H1 (cell line): ENCODE results near the gene FAM9C. TPM values are rescaled to one million over a fixed set of nuclear protein-coding genes. Genes with fewer than 3 reads are reported as not detected.

Experiments used
- BRCA1 ChIP-seq: IDR thresholded peaks from 2 replicates; pipeline ENCODE4 v1.6.1; 2012; ENCODE audit warnings: low read depth, low read length, improper control_type of control experiment
- JUND ChIP-seq: IDR thresholded peaks from 2 replicates; pipeline ENCODE4 v1.6.1; 2011; ENCODE audit warnings: mild to moderate bottlenecking, improper control_type of control experiment, low read length
- SAP30 ChIP-seq: fragments of 300-600 bp; sonication (generic); IDR thresholded peaks from 2 replicates; pipeline ENCODE4 v1.7.1; 2012; ENCODE audit warnings: low read length, moderate library complexity, mild to moderate bottlenecking, inconsistent platforms; ENCODE audit not compliant: insufficient read depth, insufficient replicate concordance
- SP1 ChIP-seq: IDR thresholded peaks from 2 replicates; pipeline ENCODE4 v1.6.1; 2011; ENCODE audit warnings: low read depth, low read length
- SP4 ChIP-seq: IDR thresholded peaks from 2 replicates; pipeline ENCODE4 v1.6.1; 2012; ENCODE audit warnings: low read length, inconsistent platforms
- SRF ChIP-seq: IDR thresholded peaks from 2 replicates; pipeline ENCODE4 v1.6.1; 2011; ENCODE audit warnings: mild to moderate bottlenecking, low read depth, low read length, moderate library complexity
- SUZ12 ChIP-seq: fragments of 200-600 bp; sonication (generic); IDR thresholded peaks from 2 replicates; pipeline ENCODE4 v1.6.1; 2012; ENCODE audit warnings: mild to moderate bottlenecking, inconsistent platforms, low read length, moderate library complexity, mixed read lengths
- polyA plus RNA-seq, 7 experiments: library from polyadenylated mRNA; depleted of rRNA in 3 of 7; stranded (reverse) in 5 of 7; unstranded in 2 of 7; fragments of >200 nt in 5 of 7; fragments of 200-250 nt in 2 of 7; gene quantifications; 1 replicate in 5 of 7; 2 replicates in 1 of 7; 4 replicates in 1 of 7; pipeline versions ENCODE4 v1.2.1 to v1.2.3, GENCODE V29; 2011 to 2013; ENCODE audit warnings: missing spikeins in 2 of 7, mixed read lengths in 2 of 7
- total RNA-seq: library from RNA; stranded (reverse); fragmentation: NEBNext Ultra II Directional; extraction: Animal tissue kit (Norgen Biotek cat#: 25700); gene quantifications from 2 replicates; pipeline ENCODE4 v1.2.1, GENCODE V29; 2021
- TF ChIP-seq, protein P1 (sequence below): fragments of 300-600 bp; sonication (generic); IDR thresholded peaks from 2 replicates; pipeline ENCODE4 v1.7.1; 2012; ENCODE audit warnings: low read length, moderate library complexity, mild to moderate bottlenecking, inconsistent platforms; ENCODE audit not compliant: insufficient replicate concordance

Gene FAM9C
- total and polyA plus RNA-seq, 2 of the 8 experiments (the other 6 are each of a cell fraction or from before 2014, with no cell fraction given) = not detected

DNA sequence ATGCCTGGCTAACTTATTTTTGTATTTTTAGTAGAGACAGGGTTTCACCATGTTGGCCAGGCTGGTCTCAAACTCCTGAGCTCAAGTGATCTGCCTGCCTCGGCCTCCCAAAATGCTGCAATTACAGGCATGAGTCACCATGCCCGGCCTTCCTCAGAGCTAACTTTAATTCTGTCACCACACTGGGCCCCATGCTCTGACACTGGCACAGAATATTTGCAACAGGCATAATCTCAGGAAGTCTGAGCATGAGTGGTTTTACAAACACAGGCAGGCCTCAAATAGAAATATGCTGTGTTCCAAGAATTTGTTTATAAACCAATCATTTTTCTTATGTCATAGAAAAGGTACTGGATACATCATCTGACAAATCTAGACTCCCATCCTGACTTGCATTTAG, 32.7 kb upstream of the FAM9C start (continued):
- TF ChIP-seq, protein P1, sequence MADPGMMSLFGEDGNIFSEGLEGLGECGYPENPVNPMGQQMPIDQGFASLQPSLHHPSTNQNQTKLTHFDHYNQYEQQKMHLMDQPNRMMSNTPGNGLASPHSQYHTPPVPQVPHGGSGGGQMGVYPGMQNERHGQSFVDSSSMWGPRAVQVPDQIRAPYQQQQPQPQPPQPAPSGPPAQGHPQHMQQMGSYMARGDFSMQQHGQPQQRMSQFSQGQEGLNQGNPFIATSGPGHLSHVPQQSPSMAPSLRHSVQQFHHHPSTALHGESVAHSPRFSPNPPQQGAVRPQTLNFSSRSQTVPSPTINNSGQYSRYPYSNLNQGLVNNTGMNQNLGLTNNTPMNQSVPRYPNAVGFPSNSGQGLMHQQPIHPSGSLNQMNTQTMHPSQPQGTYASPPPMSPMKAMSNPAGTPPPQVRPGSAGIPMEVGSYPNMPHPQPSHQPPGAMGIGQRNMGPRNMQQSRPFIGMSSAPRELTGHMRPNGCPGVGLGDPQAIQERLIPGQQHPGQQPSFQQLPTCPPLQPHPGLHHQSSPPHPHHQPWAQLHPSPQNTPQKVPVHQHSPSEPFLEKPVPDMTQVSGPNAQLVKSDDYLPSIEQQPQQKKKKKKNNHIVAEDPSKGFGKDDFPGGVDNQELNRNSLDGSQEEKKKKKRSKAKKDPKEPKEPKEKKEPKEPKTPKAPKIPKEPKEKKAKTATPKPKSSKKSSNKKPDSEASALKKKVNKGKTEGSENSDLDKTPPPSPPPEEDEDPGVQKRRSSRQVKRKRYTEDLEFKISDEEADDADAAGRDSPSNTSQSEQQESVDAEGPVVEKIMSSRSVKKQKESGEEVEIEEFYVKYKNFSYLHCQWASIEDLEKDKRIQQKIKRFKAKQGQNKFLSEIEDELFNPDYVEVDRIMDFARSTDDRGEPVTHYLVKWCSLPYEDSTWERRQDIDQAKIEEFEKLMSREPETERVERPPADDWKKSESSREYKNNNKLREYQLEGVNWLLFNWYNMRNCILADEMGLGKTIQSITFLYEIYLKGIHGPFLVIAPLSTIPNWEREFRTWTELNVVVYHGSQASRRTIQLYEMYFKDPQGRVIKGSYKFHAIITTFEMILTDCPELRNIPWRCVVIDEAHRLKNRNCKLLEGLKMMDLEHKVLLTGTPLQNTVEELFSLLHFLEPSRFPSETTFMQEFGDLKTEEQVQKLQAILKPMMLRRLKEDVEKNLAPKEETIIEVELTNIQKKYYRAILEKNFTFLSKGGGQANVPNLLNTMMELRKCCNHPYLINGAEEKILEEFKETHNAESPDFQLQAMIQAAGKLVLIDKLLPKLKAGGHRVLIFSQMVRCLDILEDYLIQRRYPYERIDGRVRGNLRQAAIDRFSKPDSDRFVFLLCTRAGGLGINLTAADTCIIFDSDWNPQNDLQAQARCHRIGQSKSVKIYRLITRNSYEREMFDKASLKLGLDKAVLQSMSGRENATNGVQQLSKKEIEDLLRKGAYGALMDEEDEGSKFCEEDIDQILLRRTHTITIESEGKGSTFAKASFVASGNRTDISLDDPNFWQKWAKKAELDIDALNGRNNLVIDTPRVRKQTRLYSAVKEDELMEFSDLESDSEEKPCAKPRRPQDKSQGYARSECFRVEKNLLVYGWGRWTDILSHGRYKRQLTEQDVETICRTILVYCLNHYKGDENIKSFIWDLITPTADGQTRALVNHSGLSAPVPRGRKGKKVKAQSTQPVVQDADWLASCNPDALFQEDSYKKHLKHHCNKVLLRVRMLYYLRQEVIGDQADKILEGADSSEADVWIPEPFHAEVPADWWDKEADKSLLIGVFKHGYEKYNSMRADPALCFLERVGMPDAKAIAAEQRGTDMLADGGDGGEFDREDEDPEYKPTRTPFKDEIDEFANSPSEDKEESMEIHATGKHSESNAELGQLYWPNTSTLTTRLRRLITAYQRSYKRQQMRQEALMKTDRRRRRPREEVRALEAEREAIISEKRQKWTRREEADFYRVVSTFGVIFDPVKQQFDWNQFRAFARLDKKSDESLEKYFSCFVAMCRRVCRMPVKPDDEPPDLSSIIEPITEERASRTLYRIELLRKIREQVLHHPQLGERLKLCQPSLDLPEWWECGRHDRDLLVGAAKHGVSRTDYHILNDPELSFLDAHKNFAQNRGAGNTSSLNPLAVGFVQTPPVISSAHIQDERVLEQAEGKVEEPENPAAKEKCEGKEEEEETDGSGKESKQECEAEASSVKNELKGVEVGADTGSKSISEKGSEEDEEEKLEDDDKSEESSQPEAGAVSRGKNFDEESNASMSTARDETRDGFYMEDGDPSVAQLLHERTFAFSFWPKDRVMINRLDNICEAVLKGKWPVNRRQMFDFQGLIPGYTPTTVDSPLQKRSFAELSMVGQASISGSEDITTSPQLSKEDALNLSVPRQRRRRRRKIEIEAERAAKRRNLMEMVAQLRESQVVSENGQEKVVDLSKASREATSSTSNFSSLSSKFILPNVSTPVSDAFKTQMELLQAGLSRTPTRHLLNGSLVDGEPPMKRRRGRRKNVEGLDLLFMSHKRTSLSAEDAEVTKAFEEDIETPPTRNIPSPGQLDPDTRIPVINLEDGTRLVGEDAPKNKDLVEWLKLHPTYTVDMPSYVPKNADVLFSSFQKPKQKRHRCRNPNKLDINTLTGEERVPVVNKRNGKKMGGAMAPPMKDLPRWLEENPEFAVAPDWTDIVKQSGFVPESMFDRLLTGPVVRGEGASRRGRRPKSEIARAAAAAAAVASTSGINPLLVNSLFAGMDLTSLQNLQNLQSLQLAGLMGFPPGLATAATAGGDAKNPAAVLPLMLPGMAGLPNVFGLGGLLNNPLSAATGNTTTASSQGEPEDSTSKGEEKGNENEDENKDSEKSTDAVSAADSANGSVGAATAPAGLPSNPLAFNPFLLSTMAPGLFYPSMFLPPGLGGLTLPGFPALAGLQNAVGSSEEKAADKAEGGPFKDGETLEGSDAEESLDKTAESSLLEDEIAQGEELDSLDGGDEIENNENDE = no peak
- TF ChIP-seq SUZ12 (no peak), JUND (no peak), BRCA1 (no peak), SP1 (no peak), SAP30 (no peak), SP4 (no peak), SRF (no peak)
- TF ChIP-seq, all 59 proteins: peak for 0
